ENCODE results near the gene CCDC51.
"Not testable (repeated sequence)": the region's sequence is repeated elsewhere in the genome, so short reads cannot be mapped to it uniquely, and the experiment has no call there.

The CCDC51 gene

DNA sequence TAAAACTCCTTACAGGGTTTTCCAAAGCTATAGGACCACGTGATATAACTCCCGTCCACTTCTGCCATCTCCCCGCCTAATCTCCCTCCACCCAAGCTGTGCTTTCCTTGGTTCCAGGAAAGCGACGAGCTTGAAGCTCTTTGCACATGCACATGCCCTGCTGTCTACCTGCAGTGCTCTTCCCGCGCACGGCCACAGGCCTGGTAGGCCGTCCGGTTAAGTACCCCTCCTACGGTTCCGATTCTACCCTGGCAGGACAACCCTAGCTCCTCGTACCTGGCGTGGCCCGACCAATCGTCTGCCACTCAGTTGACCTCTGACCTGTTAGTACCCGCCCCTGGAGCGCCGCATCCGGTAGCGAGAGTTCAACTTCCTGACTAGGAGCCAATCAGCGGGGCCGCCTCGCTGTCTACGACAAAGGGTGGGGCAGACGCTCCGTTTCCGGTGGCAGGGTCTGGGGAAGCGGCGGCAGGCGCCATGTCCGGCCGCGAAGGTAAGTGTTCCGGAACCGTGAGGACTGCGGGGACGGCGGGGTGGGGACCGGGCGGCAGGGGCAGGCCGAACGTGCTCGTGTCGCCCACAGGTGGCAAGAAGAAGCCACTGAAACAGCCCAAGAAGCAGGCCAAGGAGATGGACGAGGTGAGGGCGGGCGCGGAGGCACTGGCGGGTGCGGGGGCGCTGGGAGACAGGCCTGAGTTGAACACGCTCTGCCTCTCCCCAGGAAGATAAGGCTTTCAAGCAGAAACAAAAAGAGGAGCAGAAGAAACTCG lies at the start of gene CCDC51, which contains the start of gene TMA7:
CCDC51 (minus strand) TSS at position 300 of the 770 bp plus-strand sequence. CDS start 4,991 bp downstream, outside the sequence.
TMA7 (plus strand) TSS at position 438 of the 770 bp plus-strand sequence; CDS start at position 478, 40 bp downstream.
- DNase-seq: peak; percentile 98

DNA sequence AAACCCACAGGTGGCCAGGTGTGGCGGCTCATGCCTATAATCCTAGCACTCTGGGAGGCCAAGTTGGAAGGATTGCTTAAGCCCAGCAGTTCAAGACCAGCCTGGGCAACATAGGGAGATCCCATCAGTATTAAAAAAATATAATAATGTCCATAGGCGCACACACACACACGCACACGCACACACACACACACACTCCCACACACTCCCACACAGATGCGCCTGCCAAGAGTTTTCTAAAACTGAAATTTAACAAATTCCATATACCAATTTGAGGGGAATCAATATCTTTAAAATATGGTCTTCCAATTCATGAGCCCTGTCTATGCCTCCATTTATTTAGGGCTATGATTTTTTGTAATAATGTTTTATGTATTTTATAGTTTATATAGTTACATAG lies 47.0 kb upstream of the CCDC51 start:
- DNase-seq: no peak

- not testable (repeated sequence) for DNase-seq
Observed at GRCh38 chr3:48482822-48483221, 42.9 kb upstream of the CCDC51 start.

GRCh38 chr3:48480891-48481290 lies 41.0 kb upstream of the CCDC51 start:
- not testable (repeated sequence) for DNase-seq

DNA sequence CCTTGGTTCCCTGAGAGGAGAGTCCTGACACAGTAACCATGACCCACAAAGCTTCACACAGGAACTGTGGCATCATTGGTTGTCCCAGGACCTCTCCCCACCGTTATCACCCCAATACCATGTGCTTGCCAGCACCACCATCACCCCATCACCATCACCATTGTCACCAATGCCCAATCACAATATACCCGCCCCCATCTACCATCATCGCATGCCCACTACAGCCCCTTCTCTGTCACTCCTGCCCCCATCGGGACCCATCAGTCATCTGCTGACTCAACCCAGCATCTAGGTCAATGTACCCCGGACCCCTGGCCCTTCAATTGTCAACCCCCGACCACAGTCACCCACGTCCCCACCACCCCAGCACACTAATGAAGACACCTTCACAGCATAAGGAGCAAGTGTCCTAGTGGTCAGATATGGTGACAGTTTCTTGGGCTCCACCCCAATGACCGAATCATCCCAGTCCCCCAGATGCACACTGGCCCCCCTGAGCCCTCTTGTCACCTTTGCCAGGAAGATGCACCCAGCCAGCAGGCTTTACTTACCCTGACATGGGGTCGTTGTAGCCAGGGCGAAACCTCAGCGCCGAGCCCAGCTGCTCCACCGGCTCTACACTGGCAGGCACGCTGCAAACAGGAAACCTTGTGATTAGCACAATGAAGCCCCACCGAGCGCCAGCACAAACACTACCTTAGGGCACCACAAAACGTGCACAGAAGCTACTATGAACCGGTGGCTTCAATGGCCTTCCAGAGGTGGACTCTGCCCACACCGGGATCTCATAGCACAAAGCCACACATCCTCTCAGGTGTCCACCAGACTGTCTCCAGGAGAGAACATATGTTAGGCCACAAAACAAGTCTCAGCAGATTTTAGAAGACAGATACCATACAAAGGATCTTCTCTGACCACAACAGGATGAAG lies 39.0 kb upstream of the CCDC51 start:
- DNase-seq: peak; percentile 53

- no peak for DNase-seq
Observed at GRCh38 chr3:48477959-48478520, 38.1 kb upstream of the CCDC51 start.

GRCh38 chr3:48476426-48477053 lies 36.6 kb upstream of the CCDC51 start:
- DNase-seq: no peak

- no peak for DNase-seq
Observed at GRCh38 chr3:48475188-48475587, 35.3 kb upstream of the CCDC51 start.

- DNase-seq: no peak
Observed at GRCh38 chr3:48474619-48475018, 34.7 kb upstream of the CCDC51 start.

GRCh38 chr3:48474031-48474430 lies 34.1 kb upstream of the CCDC51 start:
- DNase-seq: not testable (repeated sequence)

GRCh38 chr3:48473617-48473952 lies 33.7 kb upstream of the CCDC51 start:
- no peak for DNase-seq

- peak; percentile 93 for DNase-seq
Observed at GRCh38 chr3:48472923-48473616, 33.2 kb upstream of the CCDC51 start.

GRCh38 chr3:48472673-48472922 lies 32.7 kb upstream of the CCDC51 start:
- DNase-seq: no peak

GRCh38 chr3:48470286-48470685 lies 30.4 kb upstream of the CCDC51 start:
- DNase-seq: no peak

GRCh38 chr3:48469046-48469915 lies 29.4 kb upstream of the CCDC51 start:
- no peak for DNase-seq

DNA sequence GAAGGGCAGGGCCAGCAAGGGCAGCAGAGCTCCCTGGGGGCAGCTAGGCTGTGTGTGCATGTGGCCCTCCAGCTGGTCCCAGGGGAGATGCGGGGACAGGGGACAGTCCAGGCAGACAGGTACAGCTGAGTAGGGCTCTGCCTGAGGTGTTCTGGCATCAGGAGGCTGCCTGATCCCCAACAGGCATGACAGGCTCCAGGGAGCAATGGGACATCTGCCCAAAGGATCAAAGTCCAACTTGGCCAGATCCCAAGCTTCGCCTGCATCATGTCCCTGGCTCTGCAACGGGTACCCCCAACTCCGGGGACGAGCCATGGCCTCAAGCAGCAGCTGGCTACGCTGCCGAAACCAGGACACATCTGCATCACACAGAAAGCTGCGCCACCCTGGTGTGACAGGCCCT lies 28.4 kb upstream of the CCDC51 start:
- DNase-seq: no peak

DNA sequence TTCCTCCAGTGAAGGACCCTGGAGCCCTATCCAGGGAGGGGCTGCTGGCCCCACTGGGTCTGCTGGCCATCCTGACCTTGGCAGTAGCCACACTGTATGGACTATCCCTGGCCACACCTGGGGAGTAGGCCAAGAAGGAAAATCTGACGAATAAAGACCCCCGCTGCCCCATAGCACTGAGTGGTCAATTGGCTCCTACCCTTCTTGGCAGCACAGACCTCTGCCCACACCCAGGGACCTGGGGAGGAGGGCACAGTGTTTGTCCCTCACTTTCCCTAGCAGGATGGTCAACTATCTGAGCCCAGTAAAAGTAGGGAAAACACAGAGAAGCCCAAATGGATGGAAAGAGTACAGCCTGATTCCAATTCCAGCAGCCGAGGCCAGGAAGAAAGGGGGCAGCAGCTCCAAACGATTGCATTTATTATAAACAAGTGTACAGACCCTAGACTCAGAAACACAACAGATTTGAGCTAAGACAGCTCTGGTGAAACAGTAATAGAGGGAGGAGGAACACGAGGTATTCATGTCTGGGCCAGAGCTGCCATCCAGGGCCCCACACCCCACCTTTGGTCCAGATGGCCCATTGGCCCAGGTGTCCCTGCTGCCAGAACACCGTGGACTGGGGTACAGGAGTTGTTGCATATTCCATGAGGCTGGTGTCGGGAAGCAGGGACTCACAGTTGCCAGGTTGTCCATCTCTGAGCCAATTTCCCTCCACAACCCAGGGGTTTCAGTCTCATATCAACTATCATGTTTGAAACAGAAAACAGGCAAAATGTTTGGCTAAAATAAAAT lies 27.8 kb upstream of the CCDC51 start:
- no peak for DNase-seq

DNA sequence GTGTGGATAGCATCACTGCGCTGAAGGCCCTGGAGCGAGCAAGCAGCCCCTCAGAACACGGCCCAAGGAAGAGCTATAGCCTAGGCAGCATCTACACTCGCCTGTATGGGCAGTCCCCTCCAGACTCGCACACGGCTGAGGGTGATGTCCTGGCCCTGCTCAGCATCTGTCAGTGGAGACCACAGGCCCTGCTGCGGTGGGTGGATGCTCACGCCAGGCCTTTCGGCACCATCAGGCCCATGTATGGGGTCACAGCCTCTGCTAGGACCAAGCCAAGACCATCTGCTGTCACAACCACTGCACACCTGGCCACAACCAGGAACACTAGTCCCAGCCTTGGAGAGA lies 27.2 kb upstream of the CCDC51 start:
- DNase-seq: no peak

DNA sequence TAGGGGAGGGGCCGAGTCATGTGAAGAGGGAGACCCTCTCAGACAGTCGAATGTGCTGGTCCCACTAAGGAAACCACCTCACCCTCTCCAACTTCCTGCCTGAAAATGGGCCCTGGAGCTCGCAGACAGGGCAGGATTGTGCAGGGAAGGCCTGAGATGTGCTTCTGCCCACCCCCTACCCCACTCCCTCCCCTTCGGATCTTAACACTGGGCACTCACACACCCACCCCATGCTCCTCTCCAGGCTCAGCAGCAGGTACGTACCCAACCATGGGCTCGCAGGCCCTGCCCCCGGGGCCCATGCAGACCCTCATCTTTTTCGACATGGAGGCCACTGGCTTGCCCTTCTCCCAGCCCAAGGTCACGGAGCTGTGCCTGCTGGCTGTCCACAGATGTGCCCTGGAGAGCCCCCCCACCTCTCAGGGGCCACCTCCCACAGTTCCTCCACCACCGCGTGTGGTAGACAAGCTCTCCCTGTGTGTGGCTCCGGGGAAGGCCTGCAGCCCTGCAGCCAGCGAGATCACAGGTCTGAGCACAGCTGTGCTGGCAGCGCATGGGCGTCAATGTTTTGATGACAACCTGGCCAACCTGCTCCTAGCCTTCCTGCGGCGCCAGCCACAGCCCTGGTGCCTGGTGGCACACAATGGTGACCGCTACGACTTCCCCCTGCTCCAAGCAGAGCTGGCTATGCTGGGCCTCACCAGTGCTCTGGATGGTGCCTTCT lies 26.6 kb upstream of the CCDC51 start:
- DNase-seq: peak; percentile 23
